GM23338 (cell line): Measurements from ENCODE around the gene GRIP2. TPM values are rescaled to one million over a fixed set of nuclear protein-coding genes. Genes with fewer than 3 reads are reported as not detected.

Experiments used
- ATAC-seq: fragments of 200-7000 bp; cut with Tn5 transposase; 3 replicates; pipeline ENCODE4 v1.9.1; 2020
- DNase-seq: peaks from one replicate; pipeline ENCODE4 v3.0.0-alpha.2; 2015; ENCODE audit warnings: low spot score
- H2AFZ ChIP-seq: fragments of 200-600 bp; sonication (generic); 2 replicates; pipeline ENCODE4 v1.8.0; 2016; ENCODE audit warnings: antibody characterized with exemption, mild to moderate bottlenecking, moderate library complexity
- H3F3A ChIP-seq: fragments of 200-600 bp; sonication (generic); replicated peaks from 2 replicates; pipeline ENCODE4 v1.8.0; 2017; ENCODE audit warnings: antibody characterized with exemption, mixed run types, low read depth
- H3K27ac ChIP-seq: fragments of 200-600 bp; sonication (generic); 2 replicates; pipeline ENCODE4 v1.6.1; 2016; ENCODE audit warnings: low read depth
- H3K27me3 ChIP-seq: fragments of 200-600 bp; sonication (generic); 2 replicates; pipeline ENCODE4 v1.8.0; 2016; ENCODE audit warnings: mild to moderate bottlenecking, mixed run types, moderate library complexity; ENCODE audit not compliant: insufficient read depth
- H3K36me3 ChIP-seq: fragments of 200-600 bp; sonication (generic); 2 replicates; pipeline ENCODE4 v1.8.0; 2016; ENCODE audit warnings: mild to moderate bottlenecking; ENCODE audit not compliant: insufficient read depth
- H3K4me1 ChIP-seq: fragments of 200-600 bp; sonication (generic); 2 replicates; pipeline ENCODE4 v1.8.0; 2016; ENCODE audit warnings: mild to moderate bottlenecking, moderate library complexity; ENCODE audit not compliant: insufficient read depth
- H3K4me2 ChIP-seq: fragments of 200-600 bp; sonication (generic); 2 replicates; pipeline ENCODE4 v1.7.1; 2017; ENCODE audit warnings: mixed run types
- H3K4me3 ChIP-seq: fragments of 200-600 bp; sonication (generic); 2 replicates; pipeline ENCODE4 v1.6.1; 2016; ENCODE audit warnings: mixed run types
- H3K79me2 ChIP-seq: fragments of 200-600 bp; sonication (generic); replicated peaks from 2 replicates; pipeline ENCODE4 v1.8.0; 2017; ENCODE audit warnings: mild to moderate bottlenecking; ENCODE audit not compliant: insufficient read depth
- H3K9me2 ChIP-seq: fragments of 200-600 bp; sonication (generic); 2 replicates; pipeline ENCODE4 v1.8.0; 2017; ENCODE audit not compliant: insufficient read depth
- H4K20me1 ChIP-seq: fragments of 200-600 bp; sonication (generic); replicated peaks from 2 replicates; pipeline ENCODE4 v1.8.0; 2017; ENCODE audit warnings: mild to moderate bottlenecking; ENCODE audit not compliant: insufficient read depth
- H3K27ac Mint-ChIP-seq: 2 replicates; pipeline ENCODE4 v1.8.0; 2020; ENCODE audit warnings: inconsistent platforms, mild to moderate bottlenecking, moderate library complexity, mixed read lengths
- H3K27me3 Mint-ChIP-seq: 3 replicates; pipeline ENCODE4 v1.8.0; 2022; ENCODE audit warnings: low read depth, mild to moderate bottlenecking, moderate library complexity, mixed read lengths, inconsistent platforms; ENCODE audit not compliant: insufficient read depth, poor library complexity
- H3K36me3 Mint-ChIP-seq: 3 replicates; pipeline ENCODE4 v1.8.0; 2021; ENCODE audit warnings: low read depth, mild to moderate bottlenecking, inconsistent platforms, moderate library complexity, mixed read lengths
- H3K4me1 Mint-ChIP-seq: 3 replicates; pipeline ENCODE4 v1.8.0; 2020; ENCODE audit warnings: mild to moderate bottlenecking, inconsistent platforms, mixed read lengths
- H3K4me3 Mint-ChIP-seq: 3 replicates; pipeline ENCODE4 v1.8.0; 2021; ENCODE audit warnings: moderate library complexity, mild to moderate bottlenecking, inconsistent platforms, mixed read lengths
- H3K9me3 Mint-ChIP-seq: 3 replicates; pipeline ENCODE4 v1.8.0; 2020; ENCODE audit warnings: moderate library complexity, mild to moderate bottlenecking, inconsistent platforms, mixed read lengths
- CREB1 ChIP-seq: fragments of 250-450 bp; sonication (Bioruptor Pico); IDR thresholded peaks from 2 replicates; pipeline ENCODE4 v1.5.0; 2020; ENCODE audit warnings: low read depth, mild to moderate bottlenecking, moderate library complexity
- EZH2 ChIP-seq: fragments of 200-600 bp; sonication (generic); IDR thresholded peaks from one replicate; pipeline ENCODE4 v1.8.0; 2017; ENCODE audit warnings: antibody characterized with exemption, mild to moderate bottlenecking, low read depth; ENCODE audit not compliant: unreplicated experiment
- EZH2phosphoT487 ChIP-seq: fragments of 200-600 bp; sonication (generic); IDR thresholded peaks from one replicate; pipeline ENCODE4 v1.8.1; 2018; ENCODE audit warnings: antibody characterized with exemption; ENCODE audit not compliant: unreplicated experiment
- JUNB ChIP-seq: IDR thresholded peaks from one replicate; pipeline ENCODE4 v1.6.1; 2016; ENCODE audit warnings: antibody characterized with exemption; ENCODE audit not compliant: unreplicated experiment
- NANOG ChIP-seq: IDR thresholded peaks from 2 replicates; pipeline ENCODE4 v1.6.1; 2016; ENCODE audit warnings: antibody characterized with exemption, borderline replicate concordance
- POLR2AphosphoS5 ChIP-seq: IDR thresholded peaks from 2 replicates; pipeline ENCODE4 v1.6.1; 2016; ENCODE audit warnings: antibody characterized with exemption, low read depth
- STAT1 ChIP-seq: IDR thresholded peaks from one replicate; pipeline ENCODE4 v1.6.1; 2016; ENCODE audit warnings: antibody characterized with exemption; ENCODE audit not compliant: unreplicated experiment
- ZNF114 ChIP-seq: fragments of 250-450 bp; sonication (Bioruptor Pico); IDR thresholded peaks from 2 replicates; pipeline ENCODE4 v1.5.0; 2020; ENCODE audit warnings: mild to moderate bottlenecking, moderate library complexity
- ZNF331 ChIP-seq: fragments of 250-450 bp; sonication (Bioruptor Pico); IDR thresholded peaks from 2 replicates; pipeline ENCODE4 v1.5.0; 2020; ENCODE audit warnings: low read depth, mild to moderate bottlenecking, moderate library complexity
- polyA plus RNA-seq: library from polyadenylated mRNA; unstranded; fragments of >200 nt; fragmentation: Nextera tagmentation; extraction: Ambion mirVana; gene quantifications from 2 replicates; pipeline ENCODE4 v1.2.1, GENCODE V29; 2016
- total RNA-seq: library from RNA; depleted of rRNA; stranded (reverse); fragments of >200 nt; shearing (Covaris generic); gene quantifications from 2 replicates; pipeline ENCODE4 v1.2.3, GENCODE V29; 2014
- TF ChIP-seq, protein P1 (sequence below), 2 experiments: fragments of 200-600 bp in 1 of 2; sonication (generic) in 1 of 2; conservative IDR thresholded peaks; 2 replicates each; pipeline versions ENCODE4 v1.5.1 to v1.6.1; 2016 to 2017; ENCODE audit warnings: antibody characterized with exemption in 2 of 2, low read depth in 2 of 2, mild to moderate bottlenecking in 2 of 2, moderate library complexity in 1 of 2
- TF ChIP-seq, protein P2 (sequence below): fragments of 250-450 bp; sonication (Bioruptor Pico); IDR thresholded peaks from 2 replicates; pipeline ENCODE4 v1.5.0; 2020; ENCODE audit warnings: mild to moderate bottlenecking, moderate library complexity
- TF ChIP-seq, protein P3 (sequence below): IDR thresholded peaks from one replicate; pipeline ENCODE4 v1.6.1; 2018; ENCODE audit warnings: antibody characterized with exemption; ENCODE audit not compliant: unreplicated experiment
- TF ChIP-seq, protein P4 (sequence below): IDR thresholded peaks from 2 replicates; pipeline ENCODE4 v1.6.1; 2016; ENCODE audit warnings: antibody characterized with exemption

The GRIP2 gene
- total and polyA plus RNA-seq, 2 experiments from 2014 or later: 3.6 to 5.8 TPM

DNA sequence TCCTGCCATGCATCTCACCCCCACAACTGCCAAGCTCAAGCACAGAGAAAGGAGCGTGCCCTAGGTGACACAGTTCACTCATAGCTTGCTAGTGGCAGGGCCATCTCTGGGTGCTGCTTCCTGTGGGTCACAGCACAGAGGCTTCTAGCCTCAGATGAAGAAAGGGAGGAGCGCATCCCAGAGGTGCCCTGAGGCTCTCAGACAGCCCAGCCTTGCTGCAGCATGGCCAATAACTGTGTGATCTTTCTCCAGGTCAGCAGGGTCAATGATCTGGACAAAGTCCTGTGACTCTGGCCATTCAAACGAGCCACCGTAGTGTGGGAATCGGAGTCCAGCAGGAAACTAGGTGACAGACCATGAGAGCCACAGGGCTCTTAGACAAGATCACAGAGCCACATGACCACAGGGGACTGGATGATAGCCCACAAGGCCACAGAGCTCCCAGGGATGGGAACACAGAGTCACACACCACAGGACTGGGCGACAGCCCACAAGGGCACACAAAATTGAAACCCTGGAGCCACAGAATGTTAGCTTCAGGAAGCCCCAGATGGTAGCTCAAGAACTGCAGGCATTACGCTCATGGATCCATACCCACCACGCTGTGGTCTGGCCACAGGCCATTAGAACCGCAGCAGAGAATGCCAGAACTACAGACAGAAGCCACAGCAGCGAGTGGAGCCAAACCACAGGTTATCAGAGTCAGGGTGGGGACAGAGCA is 25.9 kb upstream of the GRIP2 start:
- Histone ChIP-seq H4K20me1 (no peaks in the 10 kb centered on the region), H2AFZ (no peak overlapping the region), H3K4me3 (no peak overlapping the region), H3K27me3 (no peaks in the 10 kb centered on the region), H3F3A (no peaks in the 10 kb centered on the region), H3K79me2 (no peaks in the 10 kb centered on the region), H3K4me2 (no peak overlapping the region), H3K27ac (no peak overlapping the region), H3K36me3 (no peaks in the 10 kb centered on the region; the same call in 1 of the 2 replicates), H3K4me1 (peaks cover 18% of the 10 kb centered on the region), H3K9me2 (no peaks in the 10 kb centered on the region)
- peaks cover 18% of the 10 kb centered on the region for H3K27me3 Mint-ChIP-seq
- no peak overlapping the region for H3K4me3 Mint-ChIP-seq
- ATAC-seq: no peak
- H3K36me3 Mint-ChIP-seq: no peaks in the 10 kb centered on the region; the same call in 2 of the 3 replicates
- H3K27ac Mint-ChIP-seq: no peak overlapping the region
- peaks cover 46% of the 10 kb centered on the region for H3K4me1 Mint-ChIP-seq
- TF ChIP-seq, protein P1, sequence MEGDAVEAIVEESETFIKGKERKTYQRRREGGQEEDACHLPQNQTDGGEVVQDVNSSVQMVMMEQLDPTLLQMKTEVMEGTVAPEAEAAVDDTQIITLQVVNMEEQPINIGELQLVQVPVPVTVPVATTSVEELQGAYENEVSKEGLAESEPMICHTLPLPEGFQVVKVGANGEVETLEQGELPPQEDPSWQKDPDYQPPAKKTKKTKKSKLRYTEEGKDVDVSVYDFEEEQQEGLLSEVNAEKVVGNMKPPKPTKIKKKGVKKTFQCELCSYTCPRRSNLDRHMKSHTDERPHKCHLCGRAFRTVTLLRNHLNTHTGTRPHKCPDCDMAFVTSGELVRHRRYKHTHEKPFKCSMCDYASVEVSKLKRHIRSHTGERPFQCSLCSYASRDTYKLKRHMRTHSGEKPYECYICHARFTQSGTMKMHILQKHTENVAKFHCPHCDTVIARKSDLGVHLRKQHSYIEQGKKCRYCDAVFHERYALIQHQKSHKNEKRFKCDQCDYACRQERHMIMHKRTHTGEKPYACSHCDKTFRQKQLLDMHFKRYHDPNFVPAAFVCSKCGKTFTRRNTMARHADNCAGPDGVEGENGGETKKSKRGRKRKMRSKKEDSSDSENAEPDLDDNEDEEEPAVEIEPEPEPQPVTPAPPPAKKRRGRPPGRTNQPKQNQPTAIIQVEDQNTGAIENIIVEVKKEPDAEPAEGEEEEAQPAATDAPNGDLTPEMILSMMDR (conservative IDR thresholded peaks at IDR 0.05; ENCODE audit: low read depth in 2 of 2): no peak
- TF ChIP-seq EZH2phosphoT487 (no peak), NANOG (no peak), JUNB (no peak), ZNF114 (CRISPR knock-in tag) (no peak), EZH2 (no peak), ZNF331 (CRISPR knock-in tag) (no peak), CREB1 (CRISPR knock-in tag) (no peak), STAT1 (no peak), POLR2AphosphoS5 (no peak)
- TF ChIP-seq, protein P2, sequence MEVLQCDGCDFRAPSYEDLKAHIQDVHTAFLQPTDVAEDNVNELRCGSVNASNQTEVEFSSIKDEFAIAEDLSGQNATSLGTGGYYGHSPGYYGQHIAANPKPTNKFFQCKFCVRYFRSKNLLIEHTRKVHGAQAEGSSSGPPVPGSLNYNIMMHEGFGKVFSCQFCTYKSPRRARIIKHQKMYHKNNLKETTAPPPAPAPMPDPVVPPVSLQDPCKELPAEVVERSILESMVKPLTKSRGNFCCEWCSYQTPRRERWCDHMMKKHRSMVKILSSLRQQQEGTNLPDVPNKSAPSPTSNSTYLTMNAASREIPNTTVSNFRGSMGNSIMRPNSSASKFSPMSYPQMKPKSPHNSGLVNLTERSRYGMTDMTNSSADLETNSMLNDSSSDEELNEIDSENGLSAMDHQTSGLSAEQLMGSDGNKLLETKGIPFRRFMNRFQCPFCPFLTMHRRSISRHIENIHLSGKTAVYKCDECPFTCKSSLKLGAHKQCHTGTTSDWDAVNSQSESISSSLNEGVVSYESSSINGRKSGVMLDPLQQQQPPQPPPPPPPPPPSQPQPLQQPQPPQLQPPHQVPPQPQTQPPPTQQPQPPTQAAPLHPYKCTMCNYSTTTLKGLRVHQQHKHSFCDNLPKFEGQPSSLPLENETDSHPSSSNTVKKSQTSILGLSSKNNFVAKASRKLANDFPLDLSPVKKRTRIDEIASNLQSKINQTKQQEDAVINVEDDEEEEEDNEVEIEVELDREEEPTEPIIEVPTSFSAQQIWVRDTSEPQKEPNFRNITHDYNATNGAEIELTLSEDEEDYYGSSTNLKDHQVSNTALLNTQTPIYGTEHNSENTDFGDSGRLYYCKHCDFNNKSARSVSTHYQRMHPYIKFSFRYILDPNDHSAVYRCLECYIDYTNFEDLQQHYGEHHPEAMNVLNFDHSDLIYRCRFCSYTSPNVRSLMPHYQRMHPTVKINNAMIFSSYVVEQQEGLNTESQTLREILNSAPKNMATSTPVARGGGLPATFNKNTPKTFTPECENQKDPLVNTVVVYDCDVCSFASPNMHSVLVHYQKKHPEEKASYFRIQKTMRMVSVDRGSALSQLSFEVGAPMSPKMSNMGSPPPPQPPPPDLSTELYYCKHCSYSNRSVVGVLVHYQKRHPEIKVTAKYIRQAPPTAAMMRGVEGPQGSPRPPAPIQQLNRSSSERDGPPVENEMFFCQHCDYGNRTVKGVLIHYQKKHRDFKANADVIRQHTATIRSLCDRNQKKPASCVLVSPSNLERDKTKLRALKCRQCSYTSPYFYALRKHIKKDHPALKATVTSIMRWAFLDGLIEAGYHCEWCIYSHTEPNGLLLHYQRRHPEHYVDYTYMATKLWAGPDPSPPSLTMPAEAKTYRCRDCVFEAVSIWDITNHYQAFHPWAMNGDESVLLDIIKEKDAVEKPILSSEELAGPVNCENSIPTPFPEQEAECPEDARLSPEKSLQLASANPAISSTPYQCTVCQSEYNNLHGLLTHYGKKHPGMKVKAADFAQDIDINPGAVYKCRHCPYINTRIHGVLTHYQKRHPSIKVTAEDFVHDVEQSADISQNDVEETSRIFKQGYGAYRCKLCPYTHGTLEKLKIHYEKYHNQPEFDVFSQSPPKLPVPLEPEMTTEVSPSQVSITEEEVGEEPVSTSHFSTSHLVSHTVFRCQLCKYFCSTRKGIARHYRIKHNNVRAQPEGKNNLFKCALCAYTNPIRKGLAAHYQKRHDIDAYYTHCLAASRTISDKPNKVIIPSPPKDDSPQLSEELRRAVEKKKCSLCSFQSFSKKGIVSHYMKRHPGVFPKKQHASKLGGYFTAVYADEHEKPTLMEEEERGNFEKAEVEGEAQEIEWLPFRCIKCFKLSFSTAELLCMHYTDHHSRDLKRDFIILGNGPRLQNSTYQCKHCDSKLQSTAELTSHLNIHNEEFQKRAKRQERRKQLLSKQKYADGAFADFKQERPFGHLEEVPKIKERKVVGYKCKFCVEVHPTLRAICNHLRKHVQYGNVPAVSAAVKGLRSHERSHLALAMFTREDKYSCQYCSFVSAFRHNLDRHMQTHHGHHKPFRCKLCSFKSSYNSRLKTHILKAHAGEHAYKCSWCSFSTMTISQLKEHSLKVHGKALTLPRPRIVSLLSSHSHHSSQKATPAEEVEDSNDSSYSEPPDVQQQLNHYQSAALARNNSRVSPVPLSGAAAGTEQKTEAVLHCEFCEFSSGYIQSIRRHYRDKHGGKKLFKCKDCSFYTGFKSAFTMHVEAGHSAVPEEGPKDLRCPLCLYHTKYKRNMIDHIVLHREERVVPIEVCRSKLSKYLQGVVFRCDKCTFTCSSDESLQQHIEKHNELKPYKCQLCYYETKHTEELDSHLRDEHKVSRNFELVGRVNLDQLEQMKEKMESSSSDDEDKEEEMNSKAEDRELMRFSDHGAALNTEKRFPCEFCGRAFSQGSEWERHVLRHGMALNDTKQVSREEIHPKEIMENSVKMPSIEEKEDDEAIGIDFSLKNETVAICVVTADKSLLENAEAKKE (CRISPR knock-in tag): no peak
- TF ChIP-seq, protein P3, sequence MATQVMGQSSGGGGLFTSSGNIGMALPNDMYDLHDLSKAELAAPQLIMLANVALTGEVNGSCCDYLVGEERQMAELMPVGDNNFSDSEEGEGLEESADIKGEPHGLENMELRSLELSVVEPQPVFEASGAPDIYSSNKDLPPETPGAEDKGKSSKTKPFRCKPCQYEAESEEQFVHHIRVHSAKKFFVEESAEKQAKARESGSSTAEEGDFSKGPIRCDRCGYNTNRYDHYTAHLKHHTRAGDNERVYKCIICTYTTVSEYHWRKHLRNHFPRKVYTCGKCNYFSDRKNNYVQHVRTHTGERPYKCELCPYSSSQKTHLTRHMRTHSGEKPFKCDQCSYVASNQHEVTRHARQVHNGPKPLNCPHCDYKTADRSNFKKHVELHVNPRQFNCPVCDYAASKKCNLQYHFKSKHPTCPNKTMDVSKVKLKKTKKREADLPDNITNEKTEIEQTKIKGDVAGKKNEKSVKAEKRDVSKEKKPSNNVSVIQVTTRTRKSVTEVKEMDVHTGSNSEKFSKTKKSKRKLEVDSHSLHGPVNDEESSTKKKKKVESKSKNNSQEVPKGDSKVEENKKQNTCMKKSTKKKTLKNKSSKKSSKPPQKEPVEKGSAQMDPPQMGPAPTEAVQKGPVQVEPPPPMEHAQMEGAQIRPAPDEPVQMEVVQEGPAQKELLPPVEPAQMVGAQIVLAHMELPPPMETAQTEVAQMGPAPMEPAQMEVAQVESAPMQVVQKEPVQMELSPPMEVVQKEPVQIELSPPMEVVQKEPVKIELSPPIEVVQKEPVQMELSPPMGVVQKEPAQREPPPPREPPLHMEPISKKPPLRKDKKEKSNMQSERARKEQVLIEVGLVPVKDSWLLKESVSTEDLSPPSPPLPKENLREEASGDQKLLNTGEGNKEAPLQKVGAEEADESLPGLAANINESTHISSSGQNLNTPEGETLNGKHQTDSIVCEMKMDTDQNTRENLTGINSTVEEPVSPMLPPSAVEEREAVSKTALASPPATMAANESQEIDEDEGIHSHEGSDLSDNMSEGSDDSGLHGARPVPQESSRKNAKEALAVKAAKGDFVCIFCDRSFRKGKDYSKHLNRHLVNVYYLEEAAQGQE: no peak
- TF ChIP-seq, protein P4, sequence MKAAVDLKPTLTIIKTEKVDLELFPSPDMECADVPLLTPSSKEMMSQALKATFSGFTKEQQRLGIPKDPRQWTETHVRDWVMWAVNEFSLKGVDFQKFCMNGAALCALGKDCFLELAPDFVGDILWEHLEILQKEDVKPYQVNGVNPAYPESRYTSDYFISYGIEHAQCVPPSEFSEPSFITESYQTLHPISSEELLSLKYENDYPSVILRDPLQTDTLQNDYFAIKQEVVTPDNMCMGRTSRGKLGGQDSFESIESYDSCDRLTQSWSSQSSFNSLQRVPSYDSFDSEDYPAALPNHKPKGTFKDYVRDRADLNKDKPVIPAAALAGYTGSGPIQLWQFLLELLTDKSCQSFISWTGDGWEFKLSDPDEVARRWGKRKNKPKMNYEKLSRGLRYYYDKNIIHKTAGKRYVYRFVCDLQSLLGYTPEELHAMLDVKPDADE: no peak
- H3K9me3 Mint-ChIP-seq: no peaks in the 10 kb centered on the region
- DNase-seq: no peak
